Fibroblast of skin of back (primary cell): ENCODE measurements around the gene ARFGAP2.
A peak's percentile ranks its signal among the peaks of the same experiment; 100 is the strongest.

ENCODE experiments used
- DNase-seq: peaks from one replicate; pipeline ENCODE4 v3.0.0-alpha.2; 2013

The ARFGAP2 gene

GRCh38 chr11:47186700-47187695 is 10.3 kb upstream of the ARFGAP2 start:
- DNase-seq = peak; percentile 68

- DNase-seq = peak; percentile 66
Measured at GRCh38 chr11:47186076-47186699, 9.5 kb upstream of the ARFGAP2 start, which contains the start of gene PACSIN3. Gene PACSIN3, minus strand, starts transcription at chr11:47186434. Its CDS starts 3,707 bp downstream, at chr11:47182727.

- DNase-seq = peak; percentile 80
Measured at GRCh38 chr11:47185305-47186075, 8.8 kb upstream of the ARFGAP2 start.

- no peak for DNase-seq
Measured at GRCh38 chr11:47184711-47185304, 8.1 kb upstream of the ARFGAP2 start.

GRCh38 chr11:47183969-47184368 is 7.3 kb upstream of the ARFGAP2 start:
- no peak for DNase-seq

GRCh38 chr11:47183031-47183856 is 6.6 kb upstream of the ARFGAP2 start:
- no peak for DNase-seq

GRCh38 chr11:47182380-47182779 is 5.7 kb upstream of the ARFGAP2 start:
- no peak for DNase-seq

- no peak for DNase-seq
Measured at GRCh38 chr11:47181271-47181670, 4.6 kb upstream of the ARFGAP2 start.

- no peak for DNase-seq
Measured at GRCh38 chr11:47180006-47180787, 3.5 kb upstream of the ARFGAP2 start.

- DNase-seq = peak; percentile 51
Measured at GRCh38 chr11:47179655-47179991, 2.9 kb upstream of the ARFGAP2 start.

GRCh38 chr11:47178737-47179654 is 2.3 kb upstream of the ARFGAP2 start:
- DNase-seq = no peak

- DNase-seq = no peak
Measured at GRCh38 chr11:47178316-47178715, 1.6 kb upstream of the ARFGAP2 start.

GRCh38 chr11:47177846-47178245 is 1.2 kb upstream of the ARFGAP2 start:
- DNase-seq = no peak

- peak; percentile 83 for DNase-seq
Measured at GRCh38 chr11:47177229-47177845, 658 bp upstream of the ARFGAP2 start.

- no peak for DNase-seq
Measured at GRCh38 chr11:47175746-47176327, 842 bp downstream of the ARFGAP2 start.

GRCh38 chr11:47172740-47173336 is 3.8 kb downstream of the ARFGAP2 start:
- DNase-seq = no peak

GRCh38 chr11:47171856-47172255 is 4.8 kb downstream of the ARFGAP2 start:
- DNase-seq = no peak
